Hepatocyte (in vitro differentiated cells): ENCODE data around the gene IMMP2L.

Experiments
- EZH2 ChIP-seq: fragments of 200-600 bp; sonication (generic); IDR thresholded peaks from 2 replicates; pipeline ENCODE4 v1.6.1; 2016; ENCODE audit warnings: antibody characterized with exemption, mild to moderate bottlenecking, borderline replicate concordance
- TF ChIP-seq, protein P1 (sequence below): fragments of 200-600 bp; sonication (generic); IDR thresholded peaks from 2 replicates; pipeline ENCODE4 v1.5.1; 2016; ENCODE audit warnings: antibody characterized with exemption, mild to moderate bottlenecking; ENCODE audit not compliant: poor library complexity

- no peak for TF ChIP-seq EZH2
- TF ChIP-seq, protein P1, sequence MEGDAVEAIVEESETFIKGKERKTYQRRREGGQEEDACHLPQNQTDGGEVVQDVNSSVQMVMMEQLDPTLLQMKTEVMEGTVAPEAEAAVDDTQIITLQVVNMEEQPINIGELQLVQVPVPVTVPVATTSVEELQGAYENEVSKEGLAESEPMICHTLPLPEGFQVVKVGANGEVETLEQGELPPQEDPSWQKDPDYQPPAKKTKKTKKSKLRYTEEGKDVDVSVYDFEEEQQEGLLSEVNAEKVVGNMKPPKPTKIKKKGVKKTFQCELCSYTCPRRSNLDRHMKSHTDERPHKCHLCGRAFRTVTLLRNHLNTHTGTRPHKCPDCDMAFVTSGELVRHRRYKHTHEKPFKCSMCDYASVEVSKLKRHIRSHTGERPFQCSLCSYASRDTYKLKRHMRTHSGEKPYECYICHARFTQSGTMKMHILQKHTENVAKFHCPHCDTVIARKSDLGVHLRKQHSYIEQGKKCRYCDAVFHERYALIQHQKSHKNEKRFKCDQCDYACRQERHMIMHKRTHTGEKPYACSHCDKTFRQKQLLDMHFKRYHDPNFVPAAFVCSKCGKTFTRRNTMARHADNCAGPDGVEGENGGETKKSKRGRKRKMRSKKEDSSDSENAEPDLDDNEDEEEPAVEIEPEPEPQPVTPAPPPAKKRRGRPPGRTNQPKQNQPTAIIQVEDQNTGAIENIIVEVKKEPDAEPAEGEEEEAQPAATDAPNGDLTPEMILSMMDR = no peak
Observed at GRCh38 chr7:110772615-110773014, 789.7 kb downstream of the IMMP2L start.
